ENCODE results near the gene HS1BP3. TPM values are rescaled to one million over a fixed set of nuclear protein-coding genes. Genes with fewer than 3 reads are reported as not detected.

The HS1BP3 gene
- total and polyA plus RNA-seq, 2 of the 13 experiments (the other 11 are each of a cell fraction or from before 2014, with no cell fraction given): 15.2 to 22.0 TPM

GRCh38 chr2:20635675-20636584 lies 15.0 kb downstream of the HS1BP3 start (continued):
- no peak; the same call in 1 of the 2 replicates for TF ChIP-seq ZNF609 (CRISPR knock-in tag; IDR thresholded peaks at IDR 0.05; ENCODE audit: borderline replicate concordance)
- TF ChIP-seq MAX (IDR thresholded peaks at IDR 0.05): peak; percentile 61; the same call in 1 of the 2 replicates
- no peak for TF ChIP-seq E2F2 (CRISPR knock-in tag; IDR thresholded peaks at IDR 0.05; ENCODE audit: borderline replicate concordance)
- TF ChIP-seq ZNF512 (CRISPR knock-in tag; IDR thresholded peaks at IDR 0.05): 0 out of 2 replicates have a peak, but pooled peaks have one; percentile 56
- TF ChIP-seq ZNF660 (CRISPR knock-in tag; IDR thresholded peaks at IDR 0.05; ENCODE audit: borderline replicate concordance, low read depth): peak; percentile 75; the same call in 1 of the 2 replicates
- peak; percentile 73 for TF ChIP-seq PATZ1 (CRISPR knock-in tag; IDR thresholded peaks at IDR 0.05)
- TF ChIP-seq STAT5B (CRISPR knock-in tag; IDR thresholded peaks at IDR 0.05): no peak
- TF ChIP-seq ZNF207 (IDR thresholded peaks at IDR 0.05; ENCODE audit: borderline replicate concordance): no peak
- TF ChIP-seq MAFK (conservative IDR thresholded peaks at IDR 0.05 in 1 of 2, IDR thresholded peaks at IDR 0.05 in 1 of 2; ENCODE audit: low read length in 2 of 2): peak in 1 of 2 experiments; percentile 33; a peak in 1 of 4 replicates
- no peak for TF ChIP-seq ZNF639 (CRISPR knock-in tag; conservative IDR thresholded peaks at IDR 0.05)
- no peak for TF ChIP-seq ZMYM2 (CRISPR knock-in tag; IDR thresholded peaks at IDR 0.05)
- TF ChIP-seq ZNF224 (CRISPR knock-in tag; IDR thresholded peaks at IDR 0.05): no peak
- peak; percentile 81 for TF ChIP-seq KMT2A (CRISPR knock-in tag; IDR thresholded peaks at IDR 0.05)
- TF ChIP-seq MYPOP (CRISPR knock-in tag; IDR thresholded peaks at IDR 0.05): no peak

Measured in HepG2 (cell line).